GM11168 (cell line): ENCODE data around the gene UBE2G1.

ENCODE experiments used
- in situ Hi-C: fragments of 300-500 bp; cut with MboI; formaldehyde crosslinking; loops from one replicate; pipeline ENCODE4 v1.12.0; 2022; ENCODE audit warnings: low sequenced_read_pairs; ENCODE audit not compliant: unreplicated experiment

UBE2G1 gene, protein sequence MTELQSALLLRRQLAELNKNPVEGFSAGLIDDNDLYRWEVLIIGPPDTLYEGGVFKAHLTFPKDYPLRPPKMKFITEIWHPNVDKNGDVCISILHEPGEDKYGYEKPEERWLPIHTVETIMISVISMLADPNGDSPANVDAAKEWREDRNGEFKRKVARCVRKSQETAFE

DNA sequence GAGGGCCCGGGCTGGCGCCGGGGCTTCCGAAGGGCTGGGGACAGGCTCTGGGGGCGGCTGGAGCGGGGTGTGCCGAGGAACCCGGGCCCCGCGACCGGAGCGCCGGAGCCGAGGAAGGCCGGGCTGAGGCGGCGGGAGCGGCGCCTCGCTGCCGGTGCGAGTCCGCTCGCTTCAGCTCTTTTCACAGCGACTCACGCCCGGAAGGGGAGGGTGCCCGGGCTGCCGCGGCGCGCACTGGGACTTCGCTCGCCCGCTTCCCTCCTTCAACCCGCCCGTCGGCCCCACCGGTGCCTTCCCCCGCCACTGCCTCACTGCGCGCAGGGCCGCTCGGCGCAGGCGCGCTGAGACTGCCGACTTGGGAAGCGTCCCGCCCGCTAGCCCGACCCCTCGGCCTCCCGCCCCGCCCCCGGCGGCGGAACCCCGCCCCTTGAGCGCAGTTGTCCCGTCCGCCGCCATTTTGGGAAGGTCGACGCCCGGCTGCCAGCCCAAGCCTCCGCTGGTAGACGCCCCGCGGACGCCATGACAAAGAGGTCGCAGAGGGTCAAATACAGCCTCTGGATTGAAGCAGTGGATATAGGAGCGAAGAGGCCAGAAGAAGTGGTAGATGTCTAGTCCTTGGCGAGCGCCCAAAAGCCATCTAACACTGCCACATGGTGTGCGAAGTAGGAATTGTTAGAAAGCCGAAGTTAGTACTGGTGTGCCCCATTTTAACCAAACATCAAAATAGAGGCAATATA lies at the start of gene UBE2G1:
Gene UBE2G1 (minus strand): TSS at position 349 of the 737 bp plus-strand sequence. CDS start 359 bp downstream, outside the sequence.
- in situ Hi-C loops, result no loop called here

DNA sequence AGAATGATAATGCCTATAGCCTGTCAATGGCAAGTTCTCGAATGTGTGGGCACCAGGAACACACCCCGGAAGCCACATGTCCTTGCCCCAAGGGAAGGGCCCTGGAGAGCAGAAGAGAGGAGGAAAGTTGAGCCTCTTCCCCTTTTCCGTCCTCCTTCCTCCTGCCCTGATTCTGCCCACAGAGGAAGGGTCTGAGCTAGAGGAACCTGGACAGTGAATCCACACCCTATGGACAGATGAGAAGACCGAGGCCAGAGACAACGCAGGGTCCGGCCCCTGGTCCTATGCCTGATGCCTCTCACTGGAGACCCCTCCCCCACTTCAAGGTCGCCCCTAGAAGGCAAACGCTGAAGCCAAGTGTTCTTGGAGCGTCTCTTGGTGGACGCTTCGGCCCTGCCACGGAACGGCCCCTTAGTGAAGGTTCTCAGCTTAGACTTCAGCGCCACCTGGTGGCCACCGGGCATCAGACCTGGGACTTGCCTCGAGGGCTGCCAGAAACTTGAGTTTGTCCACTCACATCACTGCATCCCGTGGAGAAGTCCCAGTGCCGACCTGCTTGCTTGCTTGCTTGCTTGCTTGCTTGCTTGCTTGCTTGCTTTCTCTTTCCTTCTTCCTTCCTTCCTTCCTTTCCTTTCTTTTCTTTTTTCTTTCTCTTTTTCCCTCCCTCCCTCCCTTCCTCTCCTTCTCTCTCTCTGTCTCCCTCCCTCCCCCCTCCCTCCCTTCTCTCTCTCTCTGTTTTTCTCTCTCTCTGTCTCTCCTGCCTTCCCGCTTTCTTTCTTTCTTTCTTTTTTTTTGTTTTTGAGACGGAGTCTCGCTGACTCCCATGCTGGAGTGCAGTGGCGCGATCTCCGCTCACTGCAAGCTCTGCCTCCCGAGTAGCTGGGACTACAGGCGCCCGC lies 46.7 kb upstream of the UBE2G1 start:
- in situ Hi-C loops, result loop anchor here (10.0 kb wide), 1 partner anchor 208 kb away; no protein-coding TSS in a partner anchor

DNA sequence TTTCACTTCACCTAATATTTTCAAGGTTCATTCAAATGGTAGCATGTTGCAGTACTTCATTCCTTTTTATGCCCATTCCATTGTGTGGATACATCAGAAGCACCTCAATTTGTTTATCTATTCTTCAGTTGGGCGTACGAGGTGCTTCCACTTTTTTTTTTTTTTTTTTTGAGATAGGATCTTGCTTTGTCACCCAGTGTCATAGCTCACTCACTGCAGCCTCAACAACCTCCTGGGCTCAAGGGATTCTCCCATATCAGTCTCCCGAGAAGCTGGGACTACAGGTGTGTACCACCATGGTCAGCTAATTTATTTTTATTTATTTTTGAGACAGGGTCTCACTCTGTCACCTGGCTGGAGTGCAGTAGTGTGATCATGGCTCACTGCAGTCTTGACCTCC lies 44.7 kb upstream of the UBE2G1 start:
- in situ Hi-C loops, result loop anchor here (10.0 kb wide), 1 partner anchor 206 kb away; no protein-coding TSS in a partner anchor

DNA sequence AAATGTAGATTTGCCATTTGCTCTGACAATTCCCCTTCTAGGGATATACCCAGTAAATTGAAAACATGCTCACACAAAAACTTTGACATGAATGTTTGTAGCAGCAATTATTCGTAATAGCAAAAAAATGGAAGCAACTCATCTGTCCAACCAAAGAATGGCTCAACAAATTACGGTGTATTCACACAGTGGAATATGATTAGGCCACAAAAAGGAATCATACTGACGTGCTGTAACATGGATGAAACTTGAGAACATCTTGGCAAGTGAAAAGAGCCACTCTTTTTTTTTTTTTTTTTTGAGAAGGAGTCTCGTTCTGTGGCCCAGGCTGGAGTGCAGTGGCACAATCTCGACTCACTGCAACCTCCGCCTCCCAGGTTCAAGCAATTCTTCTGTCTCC lies 43.2 kb upstream of the UBE2G1 start:
- in situ Hi-C loops, result loop anchor here (10.0 kb wide), 1 partner anchor 205 kb away; no protein-coding TSS in a partner anchor

DNA sequence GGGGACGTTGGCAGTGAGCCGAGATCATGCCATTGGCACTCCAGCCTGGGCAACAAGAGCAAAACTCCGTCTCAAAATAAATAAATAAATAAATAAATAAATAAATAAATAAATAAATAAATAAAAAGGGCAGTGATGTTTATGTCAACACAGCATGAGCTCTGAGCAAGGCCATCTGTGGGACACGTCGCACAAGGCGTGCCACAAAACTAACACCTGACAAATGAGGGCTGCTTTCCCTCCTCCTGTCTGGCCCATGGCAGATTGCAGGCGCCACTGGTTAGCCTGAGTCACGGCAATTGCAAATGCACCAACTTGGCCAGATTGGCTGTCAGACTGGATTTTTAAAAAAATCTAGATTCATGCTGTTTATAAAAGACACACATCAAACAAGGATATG lies 41.4 kb upstream of the UBE2G1 start:
- in situ Hi-C loops, result no loop called here

DNA sequence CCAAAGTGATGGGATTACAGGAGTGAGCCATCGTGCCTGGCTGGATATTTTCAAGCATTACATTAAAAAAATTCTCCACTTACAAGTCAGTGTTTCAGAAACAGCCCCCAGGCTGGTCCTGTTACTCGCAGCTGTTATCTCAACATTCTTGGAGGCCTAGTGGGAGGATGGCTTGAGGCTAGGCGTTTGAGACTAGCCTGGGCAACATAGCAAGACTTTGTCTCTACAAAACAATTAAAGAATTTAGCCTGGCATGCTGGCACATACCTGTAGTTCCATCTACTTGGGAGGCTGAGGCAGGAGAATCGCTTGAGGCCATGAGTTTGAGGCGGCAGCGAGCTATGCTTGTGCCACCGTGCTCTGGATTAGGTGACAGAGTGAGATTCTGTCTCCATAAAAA lies 40.7 kb upstream of the UBE2G1 start:
- in situ Hi-C loops, result no loop called here

DNA sequence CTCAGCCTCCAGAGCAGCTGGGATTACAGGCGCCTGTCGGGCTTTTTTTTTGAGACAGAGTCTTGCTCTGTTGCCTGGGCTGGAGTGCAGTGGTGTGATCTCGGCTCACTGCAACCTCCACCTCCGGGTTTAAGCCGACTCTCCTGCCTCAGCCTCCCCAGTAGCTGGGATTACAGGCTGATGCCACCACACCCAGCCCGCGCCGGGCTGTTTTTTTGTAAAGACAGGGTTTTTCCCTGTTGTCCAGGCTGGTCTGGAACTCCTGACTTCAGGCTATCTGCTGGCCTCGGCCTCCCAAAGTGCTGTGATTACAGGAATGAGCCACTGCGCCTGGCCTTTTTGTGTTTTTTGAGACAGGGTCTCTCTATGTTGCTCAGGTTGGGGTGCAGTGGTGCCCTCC lies 39.9 kb upstream of the UBE2G1 start:
- in situ Hi-C loops, result no loop called here

DNA sequence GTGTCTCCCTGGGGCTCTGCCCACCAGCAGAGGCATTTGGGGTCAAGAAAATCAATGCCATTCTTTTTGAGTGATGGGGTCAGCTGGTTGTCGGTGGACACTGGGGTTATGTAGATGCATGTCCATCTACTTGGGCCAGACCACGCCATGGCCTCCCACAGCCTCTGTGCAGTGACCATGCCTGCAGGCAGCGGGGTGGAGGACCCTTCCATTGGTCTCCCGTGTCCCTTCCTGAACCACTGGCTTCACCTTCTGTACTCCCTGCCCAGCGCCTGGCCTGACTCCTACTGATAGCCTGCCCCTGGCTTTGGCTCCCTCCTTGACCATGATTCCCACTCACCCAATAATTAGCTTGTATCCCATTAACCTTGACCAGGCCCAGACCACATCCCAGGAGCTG lies 39.2 kb upstream of the UBE2G1 start:
- in situ Hi-C loops, result no loop called here

DNA sequence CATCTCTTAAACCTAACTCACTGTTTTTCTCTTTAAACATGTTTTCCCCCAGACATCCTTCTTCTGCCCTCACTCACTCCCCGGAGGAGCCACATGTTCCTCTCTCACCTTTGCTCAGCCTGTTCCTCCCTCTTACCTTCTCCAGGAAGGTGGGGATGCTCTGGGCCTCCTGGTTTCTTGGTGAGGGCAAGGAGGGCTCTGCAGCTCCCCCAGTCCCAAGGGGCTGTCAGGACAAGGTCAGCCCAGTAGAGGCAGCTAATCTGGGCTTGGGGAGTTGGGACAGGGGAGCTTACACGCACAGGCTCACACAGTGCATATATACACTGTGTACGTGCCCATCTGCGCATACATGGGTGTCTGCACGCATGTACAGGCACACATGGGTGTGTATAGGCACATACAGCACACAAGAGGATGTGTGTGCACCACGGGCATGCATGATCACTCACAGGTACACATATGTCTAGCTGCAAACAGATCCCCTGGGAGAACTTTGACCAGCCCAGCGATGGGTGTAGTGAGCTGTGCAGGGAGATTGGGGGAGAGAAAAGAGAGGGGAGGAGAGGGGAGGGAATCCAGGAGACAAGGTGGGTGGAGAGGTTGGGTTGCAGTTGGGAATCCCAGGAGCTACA lies 38.7 kb upstream of the UBE2G1 start:
- in situ Hi-C loops, result no loop called here

DNA sequence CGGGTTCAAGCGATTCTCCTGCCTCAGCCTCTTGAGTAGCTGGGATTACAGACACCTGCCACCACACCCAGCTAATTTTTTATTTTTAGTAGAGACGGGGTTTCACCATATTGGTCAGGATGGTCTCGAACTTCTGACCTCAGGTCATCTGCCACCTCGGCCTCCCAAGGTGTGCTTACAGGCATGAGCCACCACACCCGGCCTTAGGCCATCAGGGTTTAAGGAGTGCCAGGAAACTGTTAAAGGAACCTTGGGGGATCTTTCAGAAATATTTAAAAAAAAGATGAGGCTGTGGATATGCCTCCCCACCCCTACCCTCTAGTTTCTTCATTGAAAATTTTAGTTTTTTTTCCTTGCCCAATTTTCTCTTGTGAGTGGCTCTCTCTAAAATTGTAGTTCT lies 31.4 kb upstream of the UBE2G1 start:
- in situ Hi-C loops, result no loop called here

DNA sequence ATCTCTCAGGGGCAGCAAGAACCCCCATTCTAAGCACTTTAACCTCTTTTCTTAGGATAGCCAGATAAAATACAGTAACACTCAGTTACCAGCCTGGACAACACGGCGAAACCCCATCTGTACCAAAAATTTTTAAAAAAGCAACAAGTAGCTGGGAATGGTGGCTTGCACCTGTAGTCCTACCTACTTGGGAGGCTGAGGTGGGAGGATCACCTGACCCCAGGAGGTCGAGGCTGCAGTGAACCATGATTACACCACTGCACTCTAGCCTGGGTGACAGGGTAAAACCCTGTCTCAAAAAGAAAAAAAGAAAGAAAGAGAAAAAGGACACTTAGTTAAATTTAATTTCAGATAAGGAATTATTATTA lies 28.6 kb upstream of the UBE2G1 start:
- in situ Hi-C loops, result no loop called here

DNA sequence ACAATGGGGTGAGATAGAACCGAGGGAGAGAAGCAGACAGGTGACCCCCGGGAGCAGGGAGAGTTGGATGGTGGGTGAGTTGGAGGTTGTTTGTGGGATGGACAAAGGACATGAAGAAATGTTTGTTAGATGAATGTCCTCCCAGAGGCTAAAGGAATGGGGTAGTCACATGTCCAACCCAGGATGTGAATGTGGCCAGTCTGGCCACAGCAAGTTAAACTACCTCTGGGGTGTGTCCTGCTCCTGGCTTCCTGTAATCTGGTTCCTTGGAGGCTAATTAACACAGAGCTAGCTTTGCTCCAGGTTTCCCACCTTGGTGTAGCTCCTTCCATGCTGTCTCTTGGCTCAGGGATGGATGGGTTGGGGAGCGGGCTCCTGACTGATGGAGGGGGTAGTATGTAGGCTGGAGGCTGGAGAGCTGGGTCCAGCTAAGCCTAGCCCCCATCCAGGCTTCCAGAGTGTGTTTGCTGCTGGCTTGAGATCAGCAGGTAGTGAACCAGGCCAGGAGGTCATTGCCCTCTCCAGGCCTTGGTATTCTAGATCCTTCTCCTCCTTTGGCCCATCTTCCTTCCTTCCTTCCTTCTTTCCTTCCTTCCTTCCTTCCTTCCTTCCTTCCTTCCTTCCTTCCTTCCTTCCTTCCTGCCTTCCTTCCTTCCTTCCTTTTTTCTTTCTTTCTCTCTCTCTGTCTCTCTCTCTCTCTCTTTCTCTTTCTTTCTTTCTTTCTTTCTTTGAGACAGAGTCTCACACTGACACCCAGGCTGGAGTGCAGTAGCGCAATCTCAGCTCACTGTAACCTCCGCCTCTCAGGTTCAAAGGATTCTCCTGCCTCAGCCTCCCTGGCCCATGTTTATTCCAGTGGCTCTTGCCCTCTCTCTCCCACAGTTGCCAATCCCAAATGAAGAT lies 28.0 kb upstream of the UBE2G1 start:
- in situ Hi-C loops, result no loop called here

DNA sequence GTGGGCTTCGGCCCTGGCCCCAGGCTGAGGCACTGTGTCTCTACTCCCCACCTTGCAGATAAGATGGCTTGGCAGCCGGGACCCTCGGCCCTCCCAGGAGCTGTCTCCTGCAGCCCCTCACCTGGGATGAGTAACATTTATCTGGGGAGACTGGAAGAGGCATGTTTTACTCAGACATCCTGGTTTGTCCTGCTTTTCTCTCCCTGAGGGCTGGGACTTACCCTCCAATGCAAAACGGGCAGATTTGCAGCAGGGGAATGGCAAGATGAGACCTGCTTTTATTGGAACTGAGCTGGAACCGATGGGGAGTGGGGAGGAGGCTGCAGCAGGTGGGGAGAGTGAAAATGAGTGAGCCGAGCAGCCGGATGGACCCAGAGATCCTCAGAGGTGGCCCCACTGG lies 27.3 kb upstream of the UBE2G1 start:
- in situ Hi-C loops, result no loop called here

DNA sequence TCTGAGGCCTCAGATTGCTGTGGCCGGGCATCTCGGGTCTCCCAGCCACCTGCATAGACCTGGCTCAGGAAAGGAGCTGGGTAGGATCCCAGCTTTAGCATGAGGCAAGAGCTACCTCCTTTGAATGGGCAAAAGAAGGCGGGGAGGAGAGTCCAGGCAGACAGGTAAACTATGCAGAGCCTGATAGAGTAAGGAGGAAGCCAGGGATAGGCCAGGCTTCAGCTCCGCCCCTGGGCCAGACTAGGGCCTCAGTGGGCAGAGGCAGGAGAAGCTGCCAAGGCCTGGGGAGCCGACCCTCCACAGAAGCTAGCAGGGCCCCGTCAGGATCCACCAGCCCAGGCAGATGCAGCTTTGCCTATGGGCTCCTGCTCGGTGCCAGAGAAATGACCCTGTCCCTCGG lies 22.6 kb upstream of the UBE2G1 start:
- in situ Hi-C loops, result no loop called here

DNA sequence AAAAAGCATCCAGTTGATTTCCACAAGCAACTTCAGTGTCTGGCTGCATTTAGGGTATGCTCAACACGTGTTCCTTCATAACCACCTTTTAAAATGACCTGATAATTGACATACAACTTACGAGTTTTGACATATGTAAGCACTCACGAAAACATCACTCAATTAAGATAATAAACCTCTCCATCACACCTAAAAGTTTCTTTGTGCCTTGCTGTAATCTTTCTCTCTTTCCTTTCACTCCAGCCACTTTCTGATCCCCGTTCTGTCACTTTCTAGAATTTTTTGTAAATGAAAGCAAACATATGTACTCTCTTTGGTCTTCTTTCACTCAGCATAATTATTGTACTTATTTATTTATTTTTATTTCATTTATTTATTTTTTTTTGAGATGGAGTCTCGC lies 20.7 kb upstream of the UBE2G1 start:
- in situ Hi-C loops, result no loop called here

DNA sequence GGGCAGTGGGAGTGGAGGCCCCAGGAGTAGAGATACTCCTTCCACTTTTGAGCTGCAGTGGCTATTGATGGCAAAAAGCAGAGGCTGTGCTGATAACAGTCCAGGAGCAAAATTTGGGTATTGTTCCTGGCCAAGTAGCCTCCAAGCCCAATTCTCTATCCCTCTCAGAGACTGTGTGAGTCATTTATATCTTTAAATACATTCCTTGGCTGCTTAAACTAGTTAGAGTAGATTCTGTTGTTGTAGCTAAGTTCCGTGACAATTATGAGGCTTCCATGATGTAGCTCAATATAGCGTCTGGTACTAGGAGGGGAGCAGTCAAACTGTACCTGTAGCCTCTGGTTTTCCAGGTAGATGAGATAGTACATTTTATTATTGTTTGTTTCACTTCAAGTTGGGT lies 19.9 kb upstream of the UBE2G1 start:
- in situ Hi-C loops, result no loop called here

DNA sequence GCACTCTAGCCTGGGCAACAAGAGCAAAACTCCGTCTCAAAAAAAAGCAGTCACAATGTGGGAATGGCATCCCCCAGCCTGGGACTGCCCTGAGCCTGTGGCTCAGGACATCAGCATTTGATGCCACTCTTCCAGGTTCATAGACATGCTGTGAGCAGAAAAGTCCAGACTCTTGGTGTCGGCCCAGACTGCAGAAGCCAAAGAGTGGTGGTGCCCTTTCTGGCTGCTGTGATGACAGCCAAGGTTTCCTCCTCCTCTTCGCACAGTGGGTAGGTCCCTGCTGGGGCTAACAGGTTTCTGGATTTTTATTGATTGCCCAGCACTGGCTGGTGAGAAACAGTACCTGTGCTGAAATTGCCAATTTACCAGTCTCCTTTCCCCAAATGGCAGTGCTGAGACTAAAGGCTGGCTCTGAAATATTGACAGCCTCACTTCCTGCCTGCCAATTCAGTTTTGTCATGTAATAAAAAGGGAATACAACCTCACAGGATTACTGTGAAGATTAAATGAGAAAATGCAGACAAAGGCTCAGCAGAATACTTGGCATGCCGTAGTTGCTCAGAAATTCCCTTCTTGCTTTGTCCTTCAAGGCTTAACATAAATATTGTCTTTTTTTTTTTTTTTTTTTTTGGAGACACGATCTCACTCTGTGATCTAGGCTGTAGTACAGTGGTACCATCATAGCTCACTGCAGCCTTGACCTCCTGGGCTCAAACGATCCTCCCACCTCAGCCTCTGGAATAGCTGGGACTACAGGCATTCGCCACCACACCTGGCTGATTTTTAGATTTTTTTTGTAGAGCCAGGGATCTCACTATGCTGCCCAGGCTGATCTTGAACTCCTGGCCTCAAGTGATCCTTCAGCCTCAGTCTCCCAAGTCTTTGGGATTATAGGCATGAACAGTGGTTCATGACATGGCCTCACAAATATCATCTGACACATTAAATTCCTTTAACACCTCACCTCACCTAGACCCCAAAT lies 15.5 kb upstream of the UBE2G1 start:
- in situ Hi-C loops, result no loop called here

DNA sequence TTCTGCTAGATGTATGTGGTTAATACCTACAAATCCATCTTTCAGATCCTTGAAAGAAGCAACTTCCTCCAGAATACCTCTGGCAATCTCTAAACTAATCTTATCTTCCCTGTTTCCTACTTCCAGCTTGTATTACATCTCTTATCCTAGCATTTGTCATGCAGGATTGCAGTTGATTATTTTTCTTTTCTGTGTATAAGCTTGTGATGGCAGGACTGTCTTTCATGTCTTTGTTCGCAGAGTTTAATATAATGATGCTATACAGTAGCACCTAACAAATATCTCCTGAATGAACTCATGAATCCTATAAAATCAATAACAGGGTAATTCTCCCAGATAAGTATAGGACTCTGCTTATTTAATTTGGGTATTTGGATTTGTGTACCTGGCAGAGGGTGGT lies 12.2 kb upstream of the UBE2G1 start:
- in situ Hi-C loops, result no loop called here
